IPS-18c (cell line): ENCODE results near the gene PARP1.

Source experiments
- H3K4me3 ChIP-seq: 2 replicates; pipeline ENCODE4 v1.7.0; 2013; ENCODE audit warnings: low read depth, mild to moderate bottlenecking, low read length, moderate library complexity; ENCODE audit not compliant: insufficient read depth
- H3K9me3 ChIP-seq: one replicate; pipeline ENCODE4 v1.6.1; 2013; ENCODE audit warnings: mild to moderate bottlenecking, low read length, moderate library complexity; ENCODE audit not compliant: control insufficient read depth, insufficient read depth

Gene PARP1

GRCh38 chr1:226407497-226408284 is at the start of gene PARP1:
TSS of gene PARP1 (minus strand) at chr1:226408093. CDS start at chr1:226407929, 164 bp downstream.
- Histone ChIP-seq H3K4me3 (peak within 1 kb of the TSS; percentile 98), H3K9me3 (peaks cover 3% of the 10 kb centered on the region)

- peaks cover 2% of the 10 kb centered on the region for H3K9me3 ChIP-seq
- H3K4me3 ChIP-seq: no peak overlapping the region
These were observed 49.4 kb upstream of the PARP1 start for GRCh38 chr1:226457307-226457712.

- Histone ChIP-seq H3K4me3 (no peak overlapping the region), H3K9me3 (peaks cover 2% of the 10 kb centered on the region)
These were observed 48.0 kb upstream of the PARP1 start for GRCh38 chr1:226455843-226456242.

- Histone ChIP-seq H3K4me3 (no peak overlapping the region), H3K9me3 (peaks cover 2% of the 10 kb centered on the region)
These were observed 46.5 kb upstream of the PARP1 start for GRCh38 chr1:226454349-226454748.

- Histone ChIP-seq H3K9me3 (peaks cover 2% of the 10 kb centered on the region), H3K4me3 (no peak overlapping the region)
These were observed 45.3 kb upstream of the PARP1 start for GRCh38 chr1:226453015-226453704.

- H3K4me3 ChIP-seq: no peak overlapping the region
These were observed 42.8 kb upstream of the PARP1 start for GRCh38 chr1:226450688-226451087.

GRCh38 chr1:226449823-226450222 is 41.9 kb upstream of the PARP1 start:
- Histone ChIP-seq H3K4me3 (no peak overlapping the region), H3K9me3 (peaks cover 2% of the 10 kb centered on the region)

More at GRCh38 chr1:226450688-226451087, 42.8 kb upstream of the PARP1 start:
- H3K9me3 ChIP-seq: peaks cover 2% of the 10 kb centered on the region

- Histone ChIP-seq H3K4me3 (no peak overlapping the region), H3K9me3 (peaks cover 2% of the 10 kb centered on the region)
These were observed 40.2 kb upstream of the PARP1 start for GRCh38 chr1:226447932-226448665.

GRCh38 chr1:226446094-226446493 is 38.2 kb upstream of the PARP1 start:
- Histone ChIP-seq H3K4me3 (no peak overlapping the region), H3K9me3 (peaks cover 2% of the 10 kb centered on the region)

- no peak overlapping the region for H3K4me3 ChIP-seq
- peaks cover 2% of the 10 kb centered on the region for H3K9me3 ChIP-seq
These were observed 37.0 kb upstream of the PARP1 start for GRCh38 chr1:226444901-226445300.

GRCh38 chr1:226443439-226443838 is 35.5 kb upstream of the PARP1 start:
- H3K9me3 ChIP-seq: peaks cover 2% of the 10 kb centered on the region
- no peak overlapping the region for H3K4me3 ChIP-seq

- no peak overlapping the region for H3K4me3 ChIP-seq
- H3K9me3 ChIP-seq: peaks cover 2% of the 10 kb centered on the region
These were observed 35.1 kb upstream of the PARP1 start for GRCh38 chr1:226443033-226443432.

GRCh38 chr1:226441629-226442028 is 33.7 kb upstream of the PARP1 start:
- Histone ChIP-seq H3K4me3 (no peak overlapping the region), H3K9me3 (peaks cover 2% of the 10 kb centered on the region)

- Histone ChIP-seq H3K9me3 (peaks cover 2% of the 10 kb centered on the region), H3K4me3 (no peak overlapping the region)
These were observed 32.6 kb upstream of the PARP1 start for GRCh38 chr1:226440512-226440911.

- H3K4me3 ChIP-seq: no peak overlapping the region
- no peaks in the 10 kb centered on the region for H3K9me3 ChIP-seq
These were observed 30.1 kb upstream of the PARP1 start for GRCh38 chr1:226438007-226438406.

- Histone ChIP-seq H3K4me3 (no peak overlapping the region), H3K9me3 (no peaks in the 10 kb centered on the region)
These were observed 29.1 kb upstream of the PARP1 start for GRCh38 chr1:226436855-226437491.

- Histone ChIP-seq H3K4me3 (no peak overlapping the region), H3K9me3 (no peaks in the 10 kb centered on the region)
These were observed 28.6 kb upstream of the PARP1 start for GRCh38 chr1:226436472-226436854.
